C1 segment of cervical spinal cord (tissue), 14 donors: ENCODE measurements around the gene PKHD1.
"Not testable (repeated sequence)": the region's sequence is repeated elsewhere in the genome, so short reads cannot be mapped to it uniquely, and the experiment has no call there.

Source experiments
- DNase-seq, 14 donors: peaks; one replicate each; lab custom pipeline; 2025; lab: John Stamatoyannopoulos, UW

Gene PKHD1

GRCh38 chr6:51932956-51933355, 154.5 kb downstream of the PKHD1 start:
- no peak for DNase-seq

GRCh38 chr6:51930602-51931001, 156.8 kb downstream of the PKHD1 start:
- DNase-seq = no peak

- DNase-seq = no peak
Observed at GRCh38 chr6:51929934-51930574, 157.4 kb downstream of the PKHD1 start.

GRCh38 chr6:51928320-51928719, 159.1 kb downstream of the PKHD1 start:
- no peak for DNase-seq

GRCh38 chr6:51927450-51927849, 160.0 kb downstream of the PKHD1 start:
- no peak for DNase-seq

- DNase-seq = no peak
Observed at GRCh38 chr6:51926125-51926524, 161.3 kb downstream of the PKHD1 start.

GRCh38 chr6:51922479-51922878, 164.9 kb downstream of the PKHD1 start:
- not testable (repeated sequence) for DNase-seq

- DNase-seq = not testable (repeated sequence)
Observed at GRCh38 chr6:51918347-51918746, 169.1 kb downstream of the PKHD1 start.

- DNase-seq = no peak
Observed at GRCh38 chr6:51915098-51915497, 172.3 kb downstream of the PKHD1 start.

GRCh38 chr6:51913265-51913664, 174.1 kb downstream of the PKHD1 start:
- no peak for DNase-seq

GRCh38 chr6:51910851-51911250, 176.6 kb downstream of the PKHD1 start:
- no peak for DNase-seq

GRCh38 chr6:51908243-51908642, 179.2 kb downstream of the PKHD1 start:
- no peak for DNase-seq

- no peak for DNase-seq
Observed at GRCh38 chr6:51901766-51902764, 185.3 kb downstream of the PKHD1 start.

GRCh38 chr6:51893366-51893765, 194.0 kb downstream of the PKHD1 start:
- no peak for DNase-seq

- DNase-seq = no peak
Observed at GRCh38 chr6:51892750-51893149, 194.7 kb downstream of the PKHD1 start.

- no peak for DNase-seq
Observed at GRCh38 chr6:51892339-51892738, 195.1 kb downstream of the PKHD1 start.

GRCh38 chr6:51891784-51892183, 195.6 kb downstream of the PKHD1 start:
- DNase-seq = no peak

GRCh38 chr6:51887859-51888258, 199.6 kb downstream of the PKHD1 start:
- DNase-seq = no peak

GRCh38 chr6:51885957-51886356, 201.5 kb downstream of the PKHD1 start:
- DNase-seq = no peak

- DNase-seq = no peak
Observed at GRCh38 chr6:51868591-51869355, 218.6 kb downstream of the PKHD1 start.

- DNase-seq = no peak
Observed at GRCh38 chr6:51866867-51867266, 220.5 kb downstream of the PKHD1 start.

- DNase-seq = no peak
Observed at GRCh38 chr6:51865996-51866395, 221.4 kb downstream of the PKHD1 start.
